CD4-positive, alpha-beta T cell treated with Interleukin-1 beta for 1 hour (primary cell): ENCODE measurements around the gene CCDC170.

Experiments used
- DNase-seq, 2 donors: peaks; one replicate each; pipeline ENCODE4 v3.0.0-alpha.2; 2020 to 2022

The CCDC170 gene

DNA sequence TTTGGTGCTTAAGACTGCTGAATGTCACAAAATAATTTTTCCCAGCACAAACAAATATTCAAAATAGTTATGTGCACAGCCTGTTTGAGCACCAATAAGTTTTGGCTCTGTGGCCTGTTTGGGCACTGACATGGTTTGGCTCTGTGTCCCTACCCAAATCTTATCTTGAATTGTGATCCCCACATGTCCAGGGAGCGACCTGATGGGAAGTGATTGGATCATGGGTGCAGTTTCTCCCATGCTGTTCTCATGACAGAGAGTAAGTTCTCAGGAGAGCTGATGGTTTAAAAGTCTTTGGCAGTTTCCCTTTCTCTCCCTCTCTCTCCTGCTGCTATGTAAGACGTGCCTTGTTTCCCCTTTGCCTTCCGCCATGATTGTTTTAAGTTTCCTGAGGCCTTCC is 167.7 kb downstream of the CCDC170 start:
- no peak for DNase-seq

GRCh38 chr6:151661928-151662327 is 168.1 kb downstream of the CCDC170 start:
- DNase-seq = no peak

DNA sequence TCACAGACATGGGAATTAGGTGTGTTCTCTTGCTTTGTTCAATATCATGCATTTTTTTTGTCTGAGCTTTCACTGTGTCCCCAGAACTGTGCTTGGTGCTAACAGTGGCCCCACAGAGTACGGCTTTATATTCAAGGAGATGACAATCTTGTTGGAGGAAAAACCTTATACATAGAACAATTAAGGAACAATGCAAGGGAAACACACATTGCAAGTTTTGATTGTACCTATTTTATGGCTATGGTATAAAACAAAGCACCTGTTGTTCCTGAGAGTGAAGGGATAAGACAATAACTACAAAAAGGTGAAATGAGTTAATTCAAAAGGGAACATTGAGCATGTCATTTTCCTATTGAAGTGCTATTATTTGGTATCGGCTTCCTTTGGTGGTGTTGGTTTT is 169.7 kb downstream of the CCDC170 start:
- DNase-seq = no peak

- DNase-seq = no peak
These were observed 170.6 kb downstream of the CCDC170 start for GRCh38 chr6:151664390-151664789.

- DNase-seq = no peak
These were observed 171.5 kb downstream of the CCDC170 start for GRCh38 chr6:151665329-151665728.

- DNase-seq = no peak
These were observed 172.7 kb downstream of the CCDC170 start for GRCh38 chr6:151666526-151666925.

DNA sequence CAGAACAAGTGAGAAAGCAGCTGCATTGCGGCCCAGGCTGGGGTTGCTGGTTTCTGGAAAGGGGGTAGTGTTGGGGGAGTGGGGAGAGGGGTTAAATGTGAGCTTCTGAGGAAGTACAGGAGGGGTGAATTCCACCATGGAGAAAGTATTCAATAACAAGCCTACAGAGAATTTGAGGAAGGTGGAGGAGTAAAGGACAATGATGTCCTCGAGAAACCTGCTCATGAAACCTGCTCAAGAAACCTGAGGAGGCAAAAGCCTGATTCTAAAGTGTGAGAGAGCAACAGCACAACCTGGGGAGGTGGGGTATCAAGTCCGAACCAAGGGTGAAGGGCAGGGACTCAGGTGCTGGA is 175.4 kb downstream of the CCDC170 start:
- DNase-seq = no peak

- no peak for DNase-seq
These were observed 176.3 kb downstream of the CCDC170 start for GRCh38 chr6:151670116-151670515.
